KOPT-K1 (cell line): ENCODE results near the gene NUBP1.
A peak's percentile ranks its signal among the peaks of the same experiment; 100 is the strongest.
"Not testable (repeated sequence)": the region's sequence is repeated elsewhere in the genome, so short reads cannot be mapped to it uniquely, and the experiment has no call there.

Experiments used
- H3K27ac ChIP-seq: fragments of 200-600 bp; sonication (generic); 2 replicates; pipeline ENCODE4 v1.5.1; 2016; ENCODE audit warnings: antibody characterized with exemption, mild to moderate bottlenecking, low read depth, low read length; ENCODE audit not compliant: poor library complexity, severe bottlenecking
- H3K36me3 ChIP-seq: fragments of 200-600 bp; sonication (generic); 2 replicates; pipeline ENCODE4 v1.5.1; 2017; ENCODE audit warnings: antibody characterized with exemption, mild to moderate bottlenecking, low read length, moderate library complexity; ENCODE audit not compliant: insufficient read depth
- H3K9me3 ChIP-seq: fragments of 200-600 bp; sonication (generic); 2 replicates; pipeline ENCODE4 v1.5.1; 2017; ENCODE audit warnings: antibody characterized with exemption, low read length, mild to moderate bottlenecking; ENCODE audit not compliant: insufficient read depth, poor library complexity, severe bottlenecking

Gene NUBP1

DNA sequence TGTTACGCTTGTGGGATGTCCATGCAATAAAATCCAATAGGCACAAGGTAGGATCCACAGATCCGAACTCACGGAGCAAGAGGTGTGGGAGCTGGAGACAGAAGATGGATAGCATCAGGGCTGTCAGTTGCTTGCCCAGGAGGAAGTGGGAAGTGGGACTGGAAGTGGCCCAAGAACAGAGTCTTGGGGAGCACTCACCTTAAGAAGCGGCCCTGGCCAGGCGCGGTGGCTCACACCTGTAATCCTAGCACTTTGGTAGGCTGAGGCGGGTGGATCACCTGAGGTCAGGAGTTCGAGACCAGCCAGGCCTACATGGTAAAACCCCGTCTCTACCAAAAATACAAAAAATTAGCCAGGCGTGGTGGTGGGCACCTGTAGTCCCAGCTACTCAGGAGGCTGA is 2.4 kb upstream of the NUBP1 start:
- not testable (repeated sequence) for H3K9me3 ChIP-seq, H3K36me3 ChIP-seq, H3K27ac ChIP-seq

DNA sequence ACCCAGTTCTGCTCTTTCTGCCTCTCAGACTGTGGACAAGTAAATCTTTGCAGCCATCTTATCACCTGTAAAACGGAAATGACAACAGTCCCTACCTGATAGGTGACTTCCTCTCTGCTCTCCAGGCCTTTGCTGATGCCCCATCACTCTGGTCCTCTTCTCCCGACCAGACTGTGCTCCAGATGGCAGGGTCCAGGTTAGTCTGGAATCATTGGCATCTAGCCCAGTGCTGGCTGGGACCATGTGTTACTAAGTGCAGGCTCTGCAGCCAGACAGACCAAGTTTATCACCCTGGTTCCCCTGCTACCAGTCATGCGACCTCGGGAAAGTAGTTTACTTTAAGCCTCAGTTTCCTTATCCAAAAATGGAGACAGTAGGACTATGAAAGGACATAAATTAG is 1.8 kb upstream of the NUBP1 start:
- peaks cover 8% of the 10 kb centered on the region; the same call in 1 of the 2 replicates for H3K36me3 ChIP-seq
- no peak overlapping the region for H3K27ac ChIP-seq
- no peaks in the 10 kb centered on the region for H3K9me3 ChIP-seq

DNA sequence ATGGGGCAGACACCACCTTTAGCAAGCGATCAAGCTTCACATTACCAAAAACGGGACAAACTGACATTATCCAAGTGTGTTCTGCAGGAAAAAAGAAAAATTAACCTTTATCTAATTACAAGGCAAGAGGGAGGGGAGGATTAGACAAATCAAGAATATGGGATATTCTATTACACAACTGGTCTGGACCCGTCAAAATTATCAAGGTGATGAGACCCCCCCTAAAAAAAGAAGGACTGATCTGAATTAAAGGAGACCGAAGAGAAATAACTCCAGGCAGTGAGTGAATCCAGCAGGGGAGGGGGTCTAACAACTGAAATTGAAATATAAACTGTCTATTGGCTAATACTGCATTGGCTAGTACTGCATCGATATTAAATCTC is 424 bp upstream of the NUBP1 start:
- Histone ChIP-seq H3K9me3 (no peaks in the 10 kb centered on the region), H3K27ac (peak overlapping the region; percentile 96), H3K36me3 (peaks cover 19% of the 10 kb centered on the region; the same call in 1 of the 2 replicates)

DNA sequence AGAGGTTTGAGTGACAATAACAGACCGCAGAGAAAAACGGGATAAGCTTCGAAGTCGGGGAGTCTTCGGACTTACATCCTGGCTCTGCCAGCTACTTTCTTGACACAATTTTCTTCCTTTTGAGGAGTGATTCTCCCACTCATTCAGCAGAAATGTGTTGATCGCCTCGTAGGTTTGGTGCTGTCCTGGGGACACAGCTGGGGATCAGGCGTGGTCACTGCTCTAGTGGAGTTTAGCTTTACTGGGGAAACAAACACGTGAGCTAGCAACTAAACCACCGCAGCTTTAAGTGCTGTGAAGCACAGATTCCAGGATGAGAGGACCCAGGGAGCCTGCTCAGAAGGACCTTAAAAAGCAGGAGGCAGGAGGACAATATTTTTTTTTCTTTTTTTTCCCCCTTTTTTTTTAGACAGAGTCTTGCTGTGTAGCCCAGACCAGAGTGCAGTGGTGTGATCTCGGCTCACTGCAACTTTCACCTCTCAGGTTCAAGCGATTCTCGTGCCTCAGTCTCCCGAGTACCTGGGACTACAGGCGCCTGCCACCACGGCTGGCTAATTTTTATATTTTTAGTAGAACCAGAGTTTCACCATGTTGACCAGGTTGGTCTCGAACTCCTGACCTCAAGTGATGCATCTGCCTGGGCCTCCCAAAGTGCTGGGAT is 858 bp downstream of the NUBP1 start:
- H3K36me3 ChIP-seq, result peaks cover 32% of the 10 kb centered on the region; the same call in 1 of the 2 replicates
- no peaks in the 10 kb centered on the region for H3K9me3 ChIP-seq
- peak overlapping the region; percentile 96 for H3K27ac ChIP-seq

DNA sequence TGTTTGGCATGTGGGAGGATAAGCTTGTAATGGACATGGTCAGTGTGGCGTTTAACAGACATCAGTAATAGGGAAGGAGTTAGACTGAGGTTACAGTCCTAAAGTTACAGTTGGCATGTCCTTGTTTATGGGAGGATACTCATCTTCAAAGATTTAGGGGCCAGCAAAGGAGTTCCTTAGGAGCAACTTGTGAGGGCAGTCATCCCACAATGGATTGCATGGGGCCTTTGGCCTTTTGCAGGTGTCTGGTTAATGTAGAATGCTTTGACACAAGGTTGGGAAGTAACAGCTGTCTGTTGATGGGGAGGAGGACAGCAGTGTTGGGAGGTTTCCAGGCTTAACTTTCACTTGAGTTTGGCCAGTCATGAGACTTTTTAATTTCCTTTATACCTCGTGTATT is 2.2 kb downstream of the NUBP1 start:
- Histone ChIP-seq H3K36me3 (peaks cover 37% of the 10 kb centered on the region; the same call in 1 of the 2 replicates), H3K9me3 (no peaks in the 10 kb centered on the region), H3K27ac (no peak overlapping the region)

DNA sequence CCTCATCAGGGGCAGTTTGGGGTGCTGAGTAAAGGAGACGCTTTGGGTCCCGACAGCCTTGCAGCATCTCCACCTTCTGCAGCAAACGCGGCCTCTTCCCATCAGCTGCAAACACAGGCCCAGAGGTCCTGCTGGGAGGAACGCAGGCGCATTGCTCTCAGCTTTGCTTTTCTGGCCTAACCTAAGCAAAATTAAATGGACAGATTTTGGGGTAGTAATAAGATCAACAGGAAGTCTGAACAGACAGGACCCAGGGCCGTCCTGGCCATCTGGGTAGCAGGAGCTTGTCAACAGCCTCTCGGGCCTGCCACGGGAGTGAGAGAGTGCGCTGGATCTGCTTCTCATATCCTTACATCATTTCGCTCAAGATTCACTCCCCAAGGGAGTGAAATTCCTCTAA is 7.2 kb downstream of the NUBP1 start:
- Histone ChIP-seq H3K27ac (no peak overlapping the region), H3K36me3 (peaks cover 46% of the 10 kb centered on the region; the same call in 1 of the 2 replicates), H3K9me3 (no peaks in the 10 kb centered on the region)

DNA sequence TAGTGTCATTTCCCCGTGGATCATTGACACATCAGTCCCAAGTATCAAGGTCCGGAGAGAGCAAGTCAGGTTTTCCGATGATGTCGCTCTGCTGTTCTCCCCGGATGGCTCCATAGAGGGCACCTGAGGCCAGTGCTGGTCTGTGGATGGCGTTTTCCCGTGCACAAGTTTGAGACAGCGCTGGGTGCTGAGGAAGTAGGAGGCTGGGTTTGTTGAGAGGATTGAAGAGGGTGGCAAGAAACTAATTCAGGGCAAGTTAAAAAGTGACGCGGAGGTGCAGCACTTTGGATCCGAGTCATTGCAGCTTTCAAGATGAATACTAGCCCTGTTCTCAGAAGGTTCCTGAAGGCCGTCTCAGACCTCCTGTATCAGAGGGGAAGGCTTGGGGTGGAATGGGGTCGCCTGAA is 7.7 kb downstream of the NUBP1 start:
- H3K36me3 ChIP-seq, result peaks cover 41% of the 10 kb centered on the region; the same call in 1 of the 2 replicates
- H3K9me3 ChIP-seq, result no peaks in the 10 kb centered on the region
- no peak overlapping the region for H3K27ac ChIP-seq

DNA sequence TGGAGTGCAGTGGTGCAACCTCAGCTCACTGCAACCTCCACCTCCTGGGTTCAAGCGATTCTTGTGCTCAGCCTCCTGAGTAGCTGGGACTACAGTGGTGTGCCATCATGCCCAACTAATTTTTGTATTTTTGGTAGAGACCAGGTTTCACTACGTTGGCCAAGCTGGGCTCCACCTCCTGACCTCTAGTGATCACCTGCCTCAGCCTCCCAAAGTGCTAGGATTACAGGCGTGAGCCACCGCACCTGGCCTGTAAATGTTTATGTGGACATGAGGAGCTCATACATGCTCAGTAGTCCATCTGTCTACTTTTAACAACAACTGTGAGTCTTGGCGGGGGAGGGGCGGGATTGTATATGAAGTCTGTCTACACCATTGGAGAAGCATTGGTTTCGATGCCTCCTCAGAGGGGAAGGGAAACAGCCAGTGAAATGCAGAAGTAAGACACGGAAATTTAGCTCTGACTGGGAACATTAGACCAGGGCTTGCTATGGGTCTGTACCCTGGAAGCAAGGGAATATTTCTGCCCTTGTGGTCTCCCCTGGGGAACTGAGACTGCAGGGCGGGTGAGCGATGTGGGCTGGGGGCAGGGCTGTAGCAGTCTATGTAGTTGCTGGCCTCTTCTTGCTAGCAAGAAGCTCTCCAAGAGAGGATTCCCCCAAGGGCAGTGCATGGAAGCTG is 9.3 kb downstream of the NUBP1 start:
- no peaks in the 10 kb centered on the region for H3K9me3 ChIP-seq
- H3K36me3 ChIP-seq, result peaks cover 40% of the 10 kb centered on the region
- no peak overlapping the region for H3K27ac ChIP-seq

DNA sequence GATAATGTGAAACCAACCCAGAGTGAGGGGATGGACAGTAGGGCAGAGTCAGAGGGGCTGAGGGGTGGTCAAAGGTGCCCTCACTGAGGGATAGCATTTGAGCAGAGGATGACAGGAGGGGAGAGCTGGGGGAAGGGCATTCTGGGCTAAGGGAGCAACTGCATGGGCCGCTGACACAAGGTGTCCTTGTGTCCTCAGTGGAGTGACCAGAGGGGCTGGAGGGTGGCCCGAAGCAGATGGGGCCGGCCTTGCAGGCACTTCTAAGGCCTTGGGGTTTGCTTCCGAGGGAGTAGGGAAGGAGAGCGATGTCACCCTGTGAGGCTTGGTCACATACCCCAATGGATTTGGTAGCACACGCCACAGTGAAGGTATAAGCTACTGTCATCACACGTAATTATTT is 10.0 kb downstream of the NUBP1 start:
- peaks cover 40% of the 10 kb centered on the region for H3K36me3 ChIP-seq
- no peak overlapping the region for H3K27ac ChIP-seq
- H3K9me3 ChIP-seq, result no peaks in the 10 kb centered on the region

DNA sequence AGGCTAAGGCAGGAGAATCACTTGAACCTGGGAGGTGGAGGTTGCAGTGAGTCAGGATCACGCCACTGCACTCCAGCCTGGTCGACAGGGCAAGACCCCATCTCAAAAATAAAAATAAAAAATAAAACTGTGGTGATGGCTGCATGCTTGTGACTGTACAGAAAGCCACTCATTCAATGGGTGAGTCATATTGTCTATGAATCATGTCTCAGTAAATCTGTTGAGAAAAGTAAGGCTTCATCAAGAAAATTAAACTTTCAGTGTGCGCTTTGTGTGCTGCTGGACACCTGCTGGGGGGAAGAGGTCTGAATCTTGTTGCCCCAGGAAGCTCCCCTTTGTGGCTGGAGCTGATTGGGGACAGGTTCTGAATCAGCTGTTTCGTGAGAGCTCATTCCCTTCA is 11.3 kb downstream of the NUBP1 start:
- H3K27ac ChIP-seq, result no peak overlapping the region
- H3K36me3 ChIP-seq, result peaks cover 40% of the 10 kb centered on the region

DNA sequence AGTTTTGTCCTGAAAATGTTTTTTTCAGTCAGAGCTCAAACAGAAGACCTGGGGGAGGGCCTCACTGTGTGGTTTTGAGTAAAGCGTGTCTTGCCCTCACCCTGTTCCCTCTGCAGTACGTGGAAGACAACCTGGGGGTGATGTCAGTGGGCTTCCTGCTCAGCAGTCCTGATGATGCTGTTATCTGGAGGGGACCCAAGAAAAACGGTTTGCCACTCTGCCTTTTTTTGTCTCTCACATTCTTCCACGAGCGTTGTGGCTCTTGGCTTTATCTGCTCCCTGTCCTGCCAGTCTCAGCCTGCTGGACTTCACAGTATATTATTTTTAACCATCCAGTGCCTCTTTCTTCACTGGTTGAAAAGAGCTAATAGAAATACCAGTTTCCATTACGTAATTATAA is 12.9 kb downstream of the NUBP1 start:
- H3K36me3 ChIP-seq, result peaks cover 56% of the 10 kb centered on the region
- no peak overlapping the region for H3K27ac ChIP-seq
- H3K9me3 ChIP-seq, result no peaks in the 10 kb centered on the region

More for the DNA sequence above, 11.3 kb downstream of the NUBP1 start:
- no peaks in the 10 kb centered on the region for H3K9me3 ChIP-seq

DNA sequence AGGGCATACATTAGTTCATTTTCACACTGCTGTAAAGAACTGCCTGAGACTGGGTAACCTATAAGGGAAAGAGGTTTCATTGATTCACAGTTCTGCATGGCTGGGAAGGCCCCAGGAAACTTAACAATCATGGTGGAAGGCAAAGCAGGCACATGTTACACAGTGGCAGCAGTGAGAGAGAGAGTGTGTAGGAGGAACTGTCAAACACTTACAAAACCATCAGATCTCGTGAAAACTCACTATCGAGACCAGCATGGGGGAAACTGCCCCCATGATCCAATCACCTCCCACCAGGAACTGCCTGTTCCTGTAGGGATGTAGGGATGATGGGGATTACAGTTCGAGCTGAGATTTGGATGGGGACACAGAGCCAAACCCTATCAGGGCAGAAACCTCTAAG is 17.2 kb downstream of the NUBP1 start:
- no peak overlapping the region for H3K27ac ChIP-seq
- no peaks in the 10 kb centered on the region for H3K9me3 ChIP-seq
- peaks cover 77% of the 10 kb centered on the region for H3K36me3 ChIP-seq

DNA sequence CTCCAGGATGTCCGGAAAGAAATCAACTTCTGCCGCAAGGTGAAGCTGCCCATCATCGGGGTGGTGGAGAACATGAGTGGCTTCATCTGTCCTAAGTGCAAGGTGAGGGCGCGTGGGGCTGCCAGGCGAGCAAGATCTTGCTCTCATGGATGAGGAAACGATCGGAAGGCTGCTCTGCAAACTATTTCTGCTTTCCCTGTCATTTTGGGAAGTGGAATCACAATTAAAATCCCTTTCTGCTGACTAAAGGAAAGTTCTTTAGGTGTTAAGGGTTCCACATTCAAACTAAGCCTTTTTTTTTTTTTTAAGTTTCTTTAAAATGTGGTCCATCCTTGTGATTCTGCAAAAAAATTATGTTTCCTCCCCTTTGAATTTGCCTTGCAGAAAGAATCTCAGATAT is 17.7 kb downstream of the NUBP1 start:
- Histone ChIP-seq H3K9me3 (no peaks in the 10 kb centered on the region), H3K27ac (no peak overlapping the region), H3K36me3 (peaks cover 77% of the 10 kb centered on the region)

DNA sequence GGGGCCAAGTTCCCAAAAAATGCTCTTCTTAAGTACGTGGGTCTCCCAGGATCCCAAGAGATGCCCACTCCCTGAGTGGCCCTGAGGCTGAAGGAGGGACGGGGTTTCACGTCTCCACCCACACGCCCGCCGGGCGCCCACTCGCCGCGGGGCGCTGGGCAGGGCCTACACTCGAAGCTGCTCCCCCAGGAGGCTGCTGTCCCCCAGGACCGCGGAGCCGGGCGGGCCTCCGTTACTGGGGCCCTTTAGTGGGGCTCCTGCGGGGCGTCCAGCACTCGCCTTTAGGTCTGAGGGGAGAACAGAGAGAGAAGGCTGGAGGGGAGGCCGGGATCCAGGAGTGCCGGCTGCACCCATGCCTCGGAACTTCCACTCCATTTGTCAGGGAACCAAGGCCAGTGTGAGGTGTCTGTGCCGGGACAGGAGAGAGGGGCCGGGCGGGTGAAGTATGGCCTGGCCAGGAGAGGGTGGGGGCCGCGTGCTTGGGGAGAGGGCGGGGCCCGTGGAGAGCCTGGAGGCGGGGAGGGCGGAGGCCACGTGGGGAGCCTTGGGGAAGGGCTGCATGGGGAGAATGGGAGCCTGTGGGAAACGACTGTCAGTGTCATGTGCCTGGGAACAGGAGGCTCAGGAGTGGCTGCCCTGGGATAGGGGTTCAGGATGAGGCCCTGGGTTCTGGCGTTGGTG is 18.8 kb downstream of the NUBP1 start:
- H3K27ac ChIP-seq, result no peak overlapping the region

DNA sequence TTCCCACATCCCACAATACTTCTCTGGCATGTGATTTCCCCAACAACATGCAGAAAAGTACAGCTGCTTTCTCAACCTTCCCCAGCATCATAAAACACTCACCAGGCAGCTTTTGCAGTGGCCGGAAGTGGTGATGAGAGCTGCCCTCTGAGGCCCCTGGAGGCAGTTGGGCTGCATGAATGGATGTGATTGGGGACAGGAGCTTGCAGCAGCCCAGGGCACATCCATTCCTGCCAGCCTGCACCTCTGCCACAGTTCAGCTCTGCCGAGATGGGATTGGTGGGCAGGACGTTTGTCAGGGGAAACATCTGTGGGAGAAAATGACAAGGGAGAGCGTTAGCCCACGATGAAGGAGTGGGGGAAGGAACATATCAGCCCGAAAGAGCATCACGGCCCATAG is 19.8 kb downstream of the NUBP1 start:
- no peak overlapping the region for H3K27ac ChIP-seq
- no peaks in the 10 kb centered on the region for H3K9me3 ChIP-seq
- peaks cover 72% of the 10 kb centered on the region for H3K36me3 ChIP-seq

More for the DNA sequence above, 18.8 kb downstream of the NUBP1 start:
- H3K9me3 ChIP-seq, result no peaks in the 10 kb centered on the region
- H3K36me3 ChIP-seq, result peaks cover 74% of the 10 kb centered on the region
